Mesodermal cell (in vitro differentiated cells): Measurements from ENCODE around the gene NUFIP1. TPM values are rescaled to one million over a fixed set of nuclear protein-coding genes. Genes with fewer than 3 reads are reported as not detected.
"Not testable (repeated sequence)": the region's sequence is repeated elsewhere in the genome, so short reads cannot be mapped to it uniquely, and the experiment has no call there.

Source experiments
- H3K27ac ChIP-seq: 2 replicates; pipeline ENCODE4 v1.7.0; 2013; ENCODE audit warnings: mild to moderate bottlenecking, low read depth, low read length, moderate library complexity; ENCODE audit not compliant: severe bottlenecking
- H3K36me3 ChIP-seq: 2 replicates; pipeline ENCODE4 v1.7.1; 2013; ENCODE audit warnings: mild to moderate bottlenecking, low read length, moderate library complexity; ENCODE audit not compliant: control insufficient read depth, insufficient read depth
- H3K4me1 ChIP-seq: one replicate; pipeline ENCODE4 v1.7.1; 2013; ENCODE audit warnings: mild to moderate bottlenecking, low read length; ENCODE audit not compliant: insufficient read depth, control insufficient read depth, poor library complexity, severe bottlenecking
- H3K4me3 ChIP-seq: 2 replicates; pipeline ENCODE4 v1.7.0; 2013; ENCODE audit warnings: low read length, control low read depth, mild to moderate bottlenecking; ENCODE audit not compliant: insufficient read depth, poor library complexity, severe bottlenecking; ENCODE audit errors: extremely low read depth
- H3K9me3 ChIP-seq: 2 replicates; pipeline ENCODE4 v1.7.1; 2013; ENCODE audit warnings: mild to moderate bottlenecking, low read length, moderate library complexity; ENCODE audit not compliant: control insufficient read depth
- WGBS, 2 experiments: methylation state at CpG; one replicate each; pipeline ENCODE4 v1.1.5; 2013; ENCODE audit warnings: missing lambda C conversion rate in 2 of 2; ENCODE audit not compliant: insufficient coverage in 2 of 2; 5-methylcytosine and 5-hydroxymethylcytosine counted together
- polyA plus RNA-seq, 2 experiments: library from polyadenylated mRNA; stranded (reverse); fragments of 50-300 nt; gene quantifications; one replicate each; pipeline ENCODE4 v1.2.3, GENCODE V29; 2013

NUFIP1 gene
- 7.7 TPM for polyA plus RNA-seq (2013, experiment 1 of 2)
- 7.3 TPM for polyA plus RNA-seq (2013, experiment 2 of 2)

DNA sequence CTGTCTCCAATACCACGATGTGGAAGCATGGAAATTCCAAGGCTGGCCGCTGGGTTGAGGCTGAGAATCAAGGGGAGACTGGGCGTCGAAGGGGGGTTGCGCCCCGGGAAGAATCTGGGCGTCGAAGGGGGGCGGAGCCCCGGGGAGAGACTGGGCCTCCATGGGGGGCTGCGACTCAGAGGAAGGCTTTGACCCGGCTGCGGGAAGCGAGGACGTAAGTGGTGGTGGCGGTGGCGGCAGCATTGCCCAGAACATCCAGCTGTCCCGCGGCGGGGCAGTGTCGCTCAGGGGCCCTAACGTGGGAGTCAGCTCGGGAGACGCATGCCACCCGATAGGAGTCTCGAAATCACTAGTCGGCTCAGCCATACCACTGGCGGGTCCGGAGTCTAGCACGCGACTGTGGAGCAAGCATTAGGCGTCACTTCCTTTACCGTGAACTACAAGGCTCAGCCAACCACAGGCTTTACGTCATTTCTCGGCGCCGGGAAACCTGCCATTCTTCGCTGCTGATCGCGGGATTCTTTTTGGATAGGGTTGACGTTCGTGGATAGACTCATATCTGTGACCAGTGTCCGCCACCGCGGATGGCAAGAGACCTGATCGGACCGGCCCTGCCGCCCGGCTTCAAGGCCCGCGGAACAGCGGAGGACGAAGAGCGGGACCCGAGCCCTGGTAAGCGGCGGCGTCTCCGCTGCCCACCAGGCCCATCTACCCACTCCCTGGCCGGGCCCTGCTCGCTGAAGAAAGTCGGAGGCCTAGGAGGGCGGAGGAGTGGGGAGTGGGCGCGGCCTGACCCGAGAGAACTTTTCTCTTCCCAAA, at the start of gene NUFIP1, which contains the start of gene GPALPP1:
Gene NUFIP1 (minus strand): TSS at position 401 of the 819 bp plus-strand sequence. CDS start 35 bp downstream, at position 366.
Gene GPALPP1 (plus strand): TSS at position 468 of the 819 bp plus-strand sequence. CDS start 117 bp downstream, at position 585.
- H3K36me3 ChIP-seq, result peaks cover 21% of the 10 kb centered on the region
- peak within 1 kb of the TSS; percentile 85 for H3K27ac ChIP-seq
- no peaks in the 10 kb centered on the region for H3K9me3 ChIP-seq
- peak within 1 kb of the TSS; percentile 93 for H3K4me3 ChIP-seq
- WGBS, 2 experiments, result 0% methylated on average over 37 to 44 of the region's 66 CpGs
- peaks cover 12% of the 10 kb centered on the region for H3K4me1 ChIP-seq

- Histone ChIP-seq H3K36me3 (peaks cover 18% of the 10 kb centered on the region), H3K9me3 (no peaks in the 10 kb centered on the region), H3K4me1 (no peaks in the 10 kb centered on the region), H3K27ac (no peak overlapping the region), H3K4me3 (no peak overlapping the region)
These were observed 46.9 kb upstream of the NUFIP1 start for GRCh38 chr13:45036206-45036605.

DNA sequence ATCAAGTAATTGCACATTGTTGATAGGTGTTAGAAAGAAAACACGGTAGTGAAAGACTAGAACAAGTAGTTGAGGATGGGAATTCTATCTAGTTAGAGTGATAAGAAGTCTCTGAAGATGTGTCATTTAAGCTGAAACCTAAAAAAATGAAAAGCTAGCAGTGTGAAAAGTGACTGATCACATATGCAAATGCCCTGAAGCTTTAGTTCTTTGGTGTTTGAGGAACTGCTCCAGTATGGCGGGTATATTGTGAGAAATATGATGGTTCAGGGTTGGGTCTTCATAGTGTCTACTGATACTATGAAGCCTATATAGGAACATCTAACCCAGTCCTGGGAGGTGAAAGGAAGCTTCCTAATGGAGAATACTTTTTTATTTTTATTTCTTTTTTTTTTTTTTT, 45.1 kb upstream of the NUFIP1 start:
- no peak overlapping the region for H3K4me3 ChIP-seq
- no peaks in the 10 kb centered on the region for H3K4me1 ChIP-seq
- 91 to 92% methylated on average over 1 of the region's 2 CpGs for WGBS, 2 experiments
- H3K36me3 ChIP-seq, result peaks cover 20% of the 10 kb centered on the region
- H3K27ac ChIP-seq, result no peak overlapping the region
- H3K9me3 ChIP-seq, result no peaks in the 10 kb centered on the region

DNA sequence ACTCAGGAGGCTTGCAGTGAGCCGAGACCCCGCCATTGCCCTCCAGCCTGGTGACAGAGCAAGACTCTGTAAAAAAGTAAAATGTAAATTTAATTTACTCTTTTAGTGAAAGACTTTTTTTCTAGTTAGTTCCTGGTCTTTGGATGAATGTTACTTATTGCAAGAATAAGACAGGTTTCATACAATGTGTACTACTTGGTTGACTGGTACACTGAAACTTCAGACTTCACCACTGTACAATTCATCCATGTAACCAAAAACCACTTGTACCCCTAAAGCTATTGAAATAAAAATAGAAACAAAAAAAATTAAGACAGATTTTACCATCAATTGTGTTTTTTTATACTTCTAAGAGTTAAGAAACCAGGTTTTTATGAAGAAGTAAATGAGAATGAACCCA, 35.6 kb upstream of the NUFIP1 start:
- WGBS, 2 experiments, result 100% methylated on average over 2 of the region's 2 CpGs; no CpG with 5 or more reads in 1 of the 2 experiments
- Histone ChIP-seq H3K36me3 (peaks cover 38% of the 10 kb centered on the region), H3K27ac (no peak overlapping the region), H3K9me3 (no peaks in the 10 kb centered on the region), H3K4me1 (no peaks in the 10 kb centered on the region), H3K4me3 (no peak overlapping the region)

DNA sequence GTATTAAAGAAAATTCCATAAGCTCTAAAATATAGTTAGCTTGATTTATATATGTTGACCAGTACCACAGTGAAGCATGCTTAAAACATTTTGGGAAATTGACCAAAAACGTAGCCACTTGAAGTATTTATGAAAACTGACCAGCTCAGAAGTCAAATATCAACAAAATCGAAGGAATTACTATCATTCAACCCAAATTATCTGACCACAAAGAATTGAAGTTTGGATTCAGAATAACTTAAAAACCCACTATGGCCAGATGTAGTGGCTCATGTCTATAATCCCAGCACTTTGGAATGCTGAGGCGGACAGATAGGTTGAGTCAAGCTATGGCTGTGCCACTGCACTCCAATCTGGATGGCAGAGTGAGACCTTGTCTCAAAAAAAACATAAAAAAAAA, 32.0 kb upstream of the NUFIP1 start:
- peaks cover 31% of the 10 kb centered on the region for H3K36me3 ChIP-seq
- H3K27ac ChIP-seq, result no peak overlapping the region
- H3K9me3 ChIP-seq, result no peaks in the 10 kb centered on the region
- H3K4me1 ChIP-seq, result no peaks in the 10 kb centered on the region
- 72% methylated on average over 2 of the region's 3 CpGs; no CpG with 5 or more reads in 1 of the 2 experiments for WGBS, 2 experiments
- no peak overlapping the region for H3K4me3 ChIP-seq

GRCh38 chr13:45019981-45020380, 30.7 kb upstream of the NUFIP1 start:
- not testable (repeated sequence) for H3K27ac ChIP-seq, H3K4me3 ChIP-seq, H3K4me1 ChIP-seq, H3K9me3 ChIP-seq
- 93 to 100% methylated on average over 4 to 5 of the region's 7 CpGs for WGBS, 2 experiments
- peaks cover 36% of the 10 kb centered on the region for H3K36me3 ChIP-seq

DNA sequence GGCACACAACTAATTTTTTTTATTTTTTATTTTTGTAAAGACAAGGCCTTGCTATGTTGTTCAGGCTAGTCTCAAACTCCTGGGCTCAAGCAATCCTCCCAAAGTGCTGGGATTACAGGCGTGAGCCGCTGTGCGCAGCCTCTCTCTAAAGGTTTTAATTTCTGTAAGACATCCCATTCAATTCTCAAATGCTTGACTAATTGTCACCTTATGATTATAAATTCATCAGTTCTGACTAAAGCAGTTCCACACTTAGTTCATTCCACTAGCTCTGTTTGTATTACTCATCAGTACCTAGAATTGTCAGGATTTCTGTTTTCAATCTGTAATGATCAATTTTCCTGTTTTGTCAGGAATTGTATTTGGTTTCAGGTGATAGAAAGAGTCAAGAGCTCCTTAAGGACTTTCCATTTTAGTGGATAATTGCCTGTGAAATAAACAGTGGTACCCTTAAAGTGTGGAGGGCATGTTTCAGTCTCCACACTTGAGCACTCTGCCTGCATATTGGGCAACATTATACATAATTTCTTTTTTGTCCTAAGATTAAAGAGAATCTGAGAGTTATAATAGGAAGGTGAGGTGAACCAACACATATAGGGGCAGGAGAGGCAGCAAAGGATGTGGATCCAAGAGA, 27.6 kb upstream of the NUFIP1 start:
- Histone ChIP-seq H3K36me3 (peaks cover 36% of the 10 kb centered on the region), H3K27ac (no peak overlapping the region), H3K4me3 (no peak overlapping the region), H3K4me1 (no peaks in the 10 kb centered on the region), H3K9me3 (no peaks in the 10 kb centered on the region)
- WGBS, 2 experiments, result 96 to 100% methylated on average over 3 of the region's 3 CpGs

GRCh38 chr13:45015300-45015699, 26.0 kb upstream of the NUFIP1 start:
- no peak overlapping the region for H3K27ac ChIP-seq
- no peaks in the 10 kb centered on the region for H3K4me1 ChIP-seq
- no peaks in the 10 kb centered on the region for H3K9me3 ChIP-seq
- peaks cover 43% of the 10 kb centered on the region for H3K36me3 ChIP-seq
- 90 to 100% methylated on average over 1 of the region's 2 CpGs for WGBS, 2 experiments
- no peak overlapping the region for H3K4me3 ChIP-seq

DNA sequence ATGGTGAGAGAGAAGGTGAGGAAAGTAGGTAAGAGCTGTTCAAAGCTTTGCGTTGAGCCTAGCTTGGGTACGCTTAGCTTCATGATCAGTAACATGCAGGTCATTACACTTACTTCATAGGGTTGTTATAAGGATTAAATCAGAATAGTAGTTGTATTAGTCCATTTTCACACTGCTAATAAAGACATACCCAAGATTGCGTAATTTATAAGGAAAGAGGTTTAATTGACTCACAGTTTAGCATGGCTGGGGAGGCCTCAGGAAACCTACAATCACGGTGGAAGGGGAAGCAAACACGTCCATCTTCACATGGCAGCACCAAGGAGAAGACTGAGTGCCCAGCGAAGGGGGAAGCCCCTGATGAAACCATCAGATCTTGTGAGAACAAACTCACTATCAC, 21.9 kb upstream of the NUFIP1 start:
- Histone ChIP-seq H3K4me1 (no peaks in the 10 kb centered on the region), H3K9me3 (no peaks in the 10 kb centered on the region), H3K36me3 (peaks cover 64% of the 10 kb centered on the region), H3K27ac (no peak overlapping the region), H3K4me3 (no peak overlapping the region)
- WGBS, 2 experiments, result 100% methylated on average over 2 to 4 of the region's 6 CpGs

GRCh38 chr13:45007823-45008222, 18.6 kb upstream of the NUFIP1 start:
- Histone ChIP-seq H3K27ac (no peak overlapping the region), H3K4me3 (no peak overlapping the region), H3K4me1 (no peaks in the 10 kb centered on the region), H3K9me3 (no peaks in the 10 kb centered on the region), H3K36me3 (peaks cover 68% of the 10 kb centered on the region)
- WGBS, 2 experiments, result no CpG with 5 or more reads among the region's 1 CpG

- Histone ChIP-seq H3K4me1 (no peaks in the 10 kb centered on the region), H3K9me3 (no peaks in the 10 kb centered on the region), H3K36me3 (peaks cover 72% of the 10 kb centered on the region), H3K27ac (no peak overlapping the region), H3K4me3 (no peak overlapping the region)
These were observed 18.0 kb upstream of the NUFIP1 start for GRCh38 chr13:45007225-45007624.
